Left lung (tissue), 10 donors: ENCODE results near the gene MKNK1. TPM values are rescaled to one million over a fixed set of nuclear protein-coding genes. Genes with fewer than 3 reads are reported as not detected.
A peak's percentile ranks its signal among the peaks of the same experiment; 100 is the strongest.

Experiments
- ATAC-seq: fragments of 200-7000 bp; cut with Tn5 transposase; one replicate; pipeline ENCODE4 v1.9.1; 2020; ENCODE audit warnings: moderate library complexity
- DNase-seq, 4 donors: peaks; one replicate each; pipeline ENCODE4 v3.0.0-alpha.2; 2013 to 2020
- H3K27ac ChIP-seq, 2 donors: fragments of 200-600 bp; sonication (generic) in 1 of 2; one replicate each; pipeline versions ENCODE4 v1.5.0 to v1.8.0; 2020 to 2021
- H3K27me3 ChIP-seq, 2 donors: fragments of 200-600 bp; sonication (generic) in 1 of 2; one replicate each; pipeline versions ENCODE4 v1.5.0 to v1.8.0; 2020 to 2021
- H3K36me3 ChIP-seq, 2 donors: fragments of 200-600 bp; sonication (generic) in 1 of 2; one replicate each; pipeline versions ENCODE4 v1.5.0 to v1.8.0; 2020 to 2021
- H3K4me1 ChIP-seq, 2 donors: fragments of 200-600 bp; one replicate each; pipeline ENCODE4 v1.8.0; 2021
- H3K4me3 ChIP-seq, 2 donors: fragments of 200-600 bp; sonication (generic) in 1 of 2; one replicate each; pipeline versions ENCODE4 v1.5.0 to v1.8.0; 2020 to 2021; ENCODE audit warnings: mild to moderate bottlenecking in 1 of 2
- H3K9me3 ChIP-seq, 2 donors: fragments of 200-600 bp; sonication (generic) in 1 of 2; one replicate each; pipeline versions ENCODE4 v1.5.0 to v1.8.0; 2020 to 2021
- intact Hi-C, 2 donors: fragments of 100-400 bp; cut with DNase I; formaldehyde crosslinking; loops; one replicate each; pipeline versions ENCODE4 v1.11.2 to v1.14.2; 2022
- polyA plus RNA-seq, 6 donors: library from polyadenylated mRNA; unstranded; fragments of 120-200 nt; gene quantifications; one replicate each; pipeline ENCODE4 v1.2.1, GENCODE V29; 2013; ENCODE audit not compliant: insufficient read length in 6 of 6
- total RNA-seq, 2 donors: library from RNA; stranded (reverse); fragmentation: NEBNext Ultra II Directional; extraction: Animal tissue kit (Norgen Biotek cat#: 25700); gene quantifications; one replicate each; pipeline ENCODE4 v1.2.1, GENCODE V29; 2021
- TF ChIP-seq, protein P1 (sequence below), 2 donors: fragments of 200-600 bp; sonication (generic) in 1 of 2; IDR thresholded peaks; one replicate each; pipeline versions ENCODE4 v1.5.0 to v1.8.0; 2021; ENCODE audit warnings: antibody characterized with exemption in 2 of 2
- donor health status: DM: no; HTN: yes; CAD: no.
- donor health status: DM: no; HTN: no; CAD: no.

The MKNK1 gene
- total and polyA plus RNA-seq, 8 donors, result 42.2 to 96.0 (median 51.4) TPM

DNA sequence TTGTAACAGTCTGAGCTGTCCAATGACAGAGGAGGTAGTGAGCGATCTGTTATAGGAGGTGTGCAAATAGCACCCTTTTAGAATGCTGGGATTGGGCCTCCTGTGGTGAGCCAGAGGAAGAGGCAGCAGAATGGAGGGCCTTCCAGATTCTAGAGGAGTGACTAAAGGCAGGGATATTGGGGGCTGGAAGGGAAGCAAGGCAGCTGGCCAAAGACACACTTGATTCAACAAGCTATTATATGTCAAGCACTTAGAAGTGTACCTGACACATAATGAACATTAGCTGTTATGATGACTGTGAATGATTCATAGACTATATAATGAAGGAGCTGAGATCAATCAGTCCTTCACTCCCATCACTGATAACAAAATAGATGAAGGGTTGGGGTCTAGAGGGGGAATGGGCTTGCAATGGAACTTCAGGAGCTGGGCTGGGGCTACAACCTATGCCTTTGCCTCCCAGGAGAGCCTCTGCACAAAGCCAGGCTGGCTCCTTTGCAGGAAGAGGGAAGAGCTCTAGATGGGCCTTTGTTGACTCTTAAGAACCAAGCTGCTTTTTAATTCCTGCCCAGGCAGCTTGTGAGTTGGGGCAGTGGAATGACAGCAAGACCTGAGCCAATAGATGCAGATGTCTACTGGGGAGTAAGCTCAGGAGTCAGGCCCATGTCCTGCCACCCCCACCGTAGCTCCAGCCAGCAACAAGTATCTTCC lies 2.3 kb upstream of the MKNK1 start:
- DNase-seq (no peak), ATAC-seq (no peak)
- H3K27me3 ChIP-seq, result no peaks in the 10 kb centered on the region
- H3K9me3 ChIP-seq, result no peaks in the 10 kb centered on the region
- H3K4me1 ChIP-seq, result peaks cover 13 to 35% of the 10 kb centered on the region in 2 donors
- no peak overlapping the region for H3K4me3 ChIP-seq
- H3K36me3 ChIP-seq, result peaks cover 0 to 35% of the 10 kb centered on the region in 2 donors
- H3K27ac ChIP-seq, result no peak overlapping the region
- intact Hi-C loops, result no loop called here
- TF ChIP-seq, protein P1, sequence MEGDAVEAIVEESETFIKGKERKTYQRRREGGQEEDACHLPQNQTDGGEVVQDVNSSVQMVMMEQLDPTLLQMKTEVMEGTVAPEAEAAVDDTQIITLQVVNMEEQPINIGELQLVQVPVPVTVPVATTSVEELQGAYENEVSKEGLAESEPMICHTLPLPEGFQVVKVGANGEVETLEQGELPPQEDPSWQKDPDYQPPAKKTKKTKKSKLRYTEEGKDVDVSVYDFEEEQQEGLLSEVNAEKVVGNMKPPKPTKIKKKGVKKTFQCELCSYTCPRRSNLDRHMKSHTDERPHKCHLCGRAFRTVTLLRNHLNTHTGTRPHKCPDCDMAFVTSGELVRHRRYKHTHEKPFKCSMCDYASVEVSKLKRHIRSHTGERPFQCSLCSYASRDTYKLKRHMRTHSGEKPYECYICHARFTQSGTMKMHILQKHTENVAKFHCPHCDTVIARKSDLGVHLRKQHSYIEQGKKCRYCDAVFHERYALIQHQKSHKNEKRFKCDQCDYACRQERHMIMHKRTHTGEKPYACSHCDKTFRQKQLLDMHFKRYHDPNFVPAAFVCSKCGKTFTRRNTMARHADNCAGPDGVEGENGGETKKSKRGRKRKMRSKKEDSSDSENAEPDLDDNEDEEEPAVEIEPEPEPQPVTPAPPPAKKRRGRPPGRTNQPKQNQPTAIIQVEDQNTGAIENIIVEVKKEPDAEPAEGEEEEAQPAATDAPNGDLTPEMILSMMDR (IDR thresholded peaks at IDR 0.05), result no peak

DNA sequence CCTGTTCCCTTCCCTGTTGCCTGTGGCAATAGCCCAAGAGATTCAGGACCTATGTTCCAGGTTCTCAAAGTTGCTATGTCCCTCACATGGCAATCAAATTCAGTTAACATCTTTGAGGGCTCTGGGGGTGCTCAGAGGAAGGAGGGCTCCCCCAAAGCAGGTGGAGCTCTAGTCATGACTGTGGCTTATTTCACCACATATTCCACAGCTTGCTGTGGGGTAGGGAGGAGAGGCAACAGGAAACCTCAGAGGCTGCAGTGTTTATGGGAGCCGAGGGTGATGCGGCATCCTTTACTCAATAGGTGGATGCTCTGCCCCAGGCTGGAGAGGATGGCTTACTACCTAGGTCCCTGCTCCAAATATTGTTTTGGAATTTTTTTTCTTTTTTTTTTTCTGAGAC lies 1.2 kb upstream of the MKNK1 start:
- ATAC-seq (no peak), DNase-seq (no peak)
- intact Hi-C loops, result no loop called here
- Histone ChIP-seq H3K4me3 (no peak overlapping the region), H3K36me3 (peaks cover 0 to 30% of the 10 kb centered on the region in 2 donors), H3K9me3 (no peaks in the 10 kb centered on the region), H3K4me1 (peaks cover 13 to 42% of the 10 kb centered on the region in 2 donors), H3K27ac (no peak overlapping the region), H3K27me3 (no peaks in the 10 kb centered on the region)
- TF ChIP-seq, protein P1 (IDR thresholded peaks at IDR 0.05), result no peak

DNA sequence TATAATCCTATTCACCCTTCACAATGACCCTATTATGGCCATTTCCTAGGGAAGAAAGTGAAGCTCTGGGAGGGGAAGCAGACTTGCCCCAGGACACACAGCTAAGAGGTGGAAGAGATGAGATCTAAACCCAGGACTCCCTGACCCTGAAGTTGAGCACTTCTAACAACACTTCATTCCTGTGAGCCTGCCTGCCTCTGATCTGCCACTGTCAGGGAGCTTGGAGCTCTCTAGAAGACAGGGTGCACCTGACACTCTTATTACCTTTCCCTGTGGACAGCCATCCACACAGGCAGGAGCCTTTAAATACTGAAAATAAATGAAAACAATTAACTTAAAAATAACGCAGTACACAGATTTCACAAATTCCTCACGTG lies 599 bp downstream of the MKNK1 start:
- Histone ChIP-seq H3K4me1 (peaks cover 13 to 58% of the 10 kb centered on the region in 2 donors), H3K27ac (peak overlapping the region; percentile 40 to 89), H3K27me3 (no peaks in the 10 kb centered on the region), H3K9me3 (no peaks in the 10 kb centered on the region), H3K36me3 (peaks cover 0 to 12% of the 10 kb centered on the region in 2 donors), H3K4me3 (peak overlapping the region; percentile 73 to 80)
- intact Hi-C loops, result no loop called here
- DNase-seq, result no peak
- peak; percentile 41 for ATAC-seq
- TF ChIP-seq, protein P1 (IDR thresholded peaks at IDR 0.05), result no peak

DNA sequence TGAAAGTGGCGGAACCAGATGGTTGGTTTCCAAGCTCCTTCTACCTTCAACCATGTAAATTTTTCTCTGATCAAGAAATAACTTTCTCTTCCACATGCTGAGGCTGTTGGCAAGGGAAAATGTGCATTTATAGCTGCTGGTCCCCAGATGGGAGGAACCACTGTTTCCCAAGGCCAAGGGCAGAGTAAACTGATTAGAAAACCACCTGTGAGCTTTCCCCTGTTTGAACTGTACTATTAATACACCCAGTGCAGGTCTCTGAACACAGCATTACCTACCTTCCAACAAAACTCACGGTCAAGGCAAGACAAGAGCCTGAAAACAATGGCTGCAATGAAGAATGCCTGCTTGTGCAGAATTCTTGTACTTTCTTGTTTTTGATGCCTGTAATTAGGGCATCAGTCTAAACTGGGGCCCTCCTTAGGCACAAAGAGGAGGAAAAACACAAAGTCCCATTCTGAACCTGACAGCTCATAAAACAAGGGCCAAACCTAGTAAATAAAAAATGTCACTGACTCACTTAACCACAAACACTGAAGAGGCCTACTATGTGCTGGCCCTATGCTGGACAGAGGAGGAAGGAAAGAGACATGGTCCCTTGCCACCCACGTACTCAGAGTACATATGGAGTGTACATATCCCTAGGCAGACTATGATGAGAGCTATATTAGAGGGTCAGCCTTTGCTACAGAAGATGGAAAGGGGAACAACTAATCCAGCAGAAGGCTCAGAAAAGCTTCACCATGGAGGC lies 2.6 kb downstream of the MKNK1 start:
- TF ChIP-seq, protein P1 (IDR thresholded peaks at IDR 0.05), result no peak
- Histone ChIP-seq H3K36me3 (no peaks in the 10 kb centered on the region), H3K4me3 (peak overlapping the region in 1 of 2 donors; percentile 6), H3K27ac (no peak overlapping the region), H3K4me1 (peaks cover 13 to 74% of the 10 kb centered on the region in 2 donors), H3K27me3 (no peaks in the 10 kb centered on the region), H3K9me3 (no peaks in the 10 kb centered on the region)
- ATAC-seq (no peak), DNase-seq (no peak)
- intact Hi-C loops, result no loop called here
